ENCODE results near the gene SLC2A6.

The SLC2A6 gene

GRCh38 chr9:133495327-133496293 lies 16.7 kb upstream of the SLC2A6 start:
- no peak for DNase-seq (ENCODE audit: extremely low read depth, insufficient read length)
- Histone ChIP-seq H3K4me3 (replicated peaks; ENCODE audit: low read depth, low read length) (no peak overlapping the region), H3K36me3 (ENCODE audit: control insufficient read depth, insufficient read depth, low read length) (no peaks in the 10 kb centered on the region), H3K27me3 (replicated peaks; ENCODE audit: control insufficient read depth, insufficient read depth, low read length) (no peaks in the 10 kb centered on the region; the same call in 1 of the 2 replicates)
- TF ChIP-seq CTCF (IDR thresholded peaks at IDR 0.05; ENCODE audit: insufficient read depth, low read length, poor library complexity, severe bottlenecking): no peak

GRCh38 chr9:133494636-133495326 lies 15.9 kb upstream of the SLC2A6 start:
- no peaks in the 10 kb centered on the region for H3K27me3 ChIP-seq (replicated peaks; ENCODE audit: control insufficient read depth, insufficient read depth, low read length)
- no peak for DNase-seq (ENCODE audit: extremely low read depth, insufficient read length)

GRCh38 chr9:133493845-133494540 lies 15.1 kb upstream of the SLC2A6 start:
- no peak overlapping the region for H3K4me3 ChIP-seq (replicated peaks; ENCODE audit: low read depth, low read length)
- DNase-seq (ENCODE audit: extremely low read depth, insufficient read length): no peak
- H3K27me3 ChIP-seq (replicated peaks; ENCODE audit: control insufficient read depth, insufficient read depth, low read length): no peaks in the 10 kb centered on the region; the same call in 1 of the 2 replicates
- no peaks in the 10 kb centered on the region for H3K36me3 ChIP-seq (ENCODE audit: control insufficient read depth, insufficient read depth, low read length)
- no peak for TF ChIP-seq CTCF (IDR thresholded peaks at IDR 0.05; ENCODE audit: insufficient read depth, low read length, poor library complexity, severe bottlenecking)

More at GRCh38 chr9:133494636-133495326, 15.9 kb upstream of the SLC2A6 start:
- Histone ChIP-seq H3K4me3 (replicated peaks; ENCODE audit: low read depth, low read length) (no peak overlapping the region), H3K36me3 (ENCODE audit: control insufficient read depth, insufficient read depth, low read length) (no peaks in the 10 kb centered on the region)
- no peak for TF ChIP-seq CTCF (IDR thresholded peaks at IDR 0.05; ENCODE audit: insufficient read depth, low read length, poor library complexity, severe bottlenecking)

GRCh38 chr9:133493428-133493827 lies 14.5 kb upstream of the SLC2A6 start:
- Histone ChIP-seq H3K27me3 (replicated peaks; ENCODE audit: control insufficient read depth, insufficient read depth, low read length) (no peaks in the 10 kb centered on the region; the same call in 1 of the 2 replicates), H3K36me3 (ENCODE audit: control insufficient read depth, insufficient read depth, low read length) (no peaks in the 10 kb centered on the region), H3K4me3 (replicated peaks; ENCODE audit: low read depth, low read length) (no peak overlapping the region)
- DNase-seq (ENCODE audit: extremely low read depth, insufficient read length): no peak
- no peak for TF ChIP-seq CTCF (IDR thresholded peaks at IDR 0.05; ENCODE audit: insufficient read depth, low read length, poor library complexity, severe bottlenecking)

- H3K36me3 ChIP-seq (ENCODE audit: control insufficient read depth, insufficient read depth, low read length): no peaks in the 10 kb centered on the region
- TF ChIP-seq CTCF (IDR thresholded peaks at IDR 0.05; ENCODE audit: insufficient read depth, low read length, poor library complexity, severe bottlenecking): no peak
- DNase-seq (ENCODE audit: extremely low read depth, insufficient read length): no peak
- no peaks in the 10 kb centered on the region; the same call in 1 of the 2 replicates for H3K27me3 ChIP-seq (replicated peaks; ENCODE audit: control insufficient read depth, insufficient read depth, low read length)
- no peak overlapping the region for H3K4me3 ChIP-seq (replicated peaks; ENCODE audit: low read depth, low read length)
These were observed 13.4 kb upstream of the SLC2A6 start for GRCh38 chr9:133492061-133493021.
